GM19023 (cell line): Measurements from ENCODE around the gene CHIA.

Source experiments
- ATAC-seq: cut with Tn5 transposase; IDR thresholded peaks from one replicate; pipeline ENCODE4 v1.9.1; 2021; ENCODE audit warnings: mild to moderate bottlenecking, moderate library complexity; ENCODE audit not compliant: unreplicated experiment

The CHIA gene

GRCh38 chr1:111361761-111362160 lies 71.1 kb downstream of the CHIA start:
- ATAC-seq: no peak

GRCh38 chr1:111364690-111365089 lies 74.0 kb downstream of the CHIA start:
- ATAC-seq: no peak

- no peak for ATAC-seq
Measured at GRCh38 chr1:111366256-111366655, 75.6 kb downstream of the CHIA start.

- ATAC-seq: no peak
Measured at GRCh38 chr1:111369177-111369576, 78.5 kb downstream of the CHIA start.

- ATAC-seq: no peak
Measured at GRCh38 chr1:111369645-111370044, 79.0 kb downstream of the CHIA start.
